Measurements from ENCODE around the gene NOL4L. TPM values are rescaled to one million over a fixed set of nuclear protein-coding genes. Genes with fewer than 3 reads are reported as not detected.

Gene NOL4L
- total RNA-seq, 4 donors from 2014 or later: 5.8 to 19.4 (median 12.8) TPM

DNA sequence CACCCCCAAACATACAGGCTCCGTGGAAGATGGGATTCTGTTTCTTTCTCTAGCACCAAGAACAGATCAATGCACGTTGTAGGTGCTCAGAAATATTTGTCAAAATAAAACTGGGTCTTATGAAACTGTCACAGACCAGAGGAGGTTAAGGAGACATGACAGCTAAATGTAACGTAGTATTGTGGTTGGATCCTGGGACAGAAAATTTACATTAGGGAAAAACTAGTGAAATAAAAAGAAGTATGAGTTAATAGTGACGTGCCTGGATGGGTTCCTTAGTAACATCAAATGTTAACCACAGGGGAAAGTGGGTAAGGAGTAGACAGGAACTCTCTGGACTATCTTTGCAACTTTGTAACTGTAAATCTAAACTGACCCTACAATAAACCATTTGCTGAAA lies 31.5 kb downstream of the NOL4L start:
- TF ChIP-seq EP300 (IDR thresholded peaks at IDR 0.05) (no peak), POLR2A (IDR thresholded peaks at IDR 0.05; ENCODE audit: low read depth) (no peak), POLR2AphosphoS5 (IDR thresholded peaks at IDR 0.05) (no peak)
- TF ChIP-seq, protein P1, sequence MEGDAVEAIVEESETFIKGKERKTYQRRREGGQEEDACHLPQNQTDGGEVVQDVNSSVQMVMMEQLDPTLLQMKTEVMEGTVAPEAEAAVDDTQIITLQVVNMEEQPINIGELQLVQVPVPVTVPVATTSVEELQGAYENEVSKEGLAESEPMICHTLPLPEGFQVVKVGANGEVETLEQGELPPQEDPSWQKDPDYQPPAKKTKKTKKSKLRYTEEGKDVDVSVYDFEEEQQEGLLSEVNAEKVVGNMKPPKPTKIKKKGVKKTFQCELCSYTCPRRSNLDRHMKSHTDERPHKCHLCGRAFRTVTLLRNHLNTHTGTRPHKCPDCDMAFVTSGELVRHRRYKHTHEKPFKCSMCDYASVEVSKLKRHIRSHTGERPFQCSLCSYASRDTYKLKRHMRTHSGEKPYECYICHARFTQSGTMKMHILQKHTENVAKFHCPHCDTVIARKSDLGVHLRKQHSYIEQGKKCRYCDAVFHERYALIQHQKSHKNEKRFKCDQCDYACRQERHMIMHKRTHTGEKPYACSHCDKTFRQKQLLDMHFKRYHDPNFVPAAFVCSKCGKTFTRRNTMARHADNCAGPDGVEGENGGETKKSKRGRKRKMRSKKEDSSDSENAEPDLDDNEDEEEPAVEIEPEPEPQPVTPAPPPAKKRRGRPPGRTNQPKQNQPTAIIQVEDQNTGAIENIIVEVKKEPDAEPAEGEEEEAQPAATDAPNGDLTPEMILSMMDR (IDR thresholded peaks at IDR 0.05): no peak
- intact Hi-C loops (cut with DNase I): no loop called here

DNA sequence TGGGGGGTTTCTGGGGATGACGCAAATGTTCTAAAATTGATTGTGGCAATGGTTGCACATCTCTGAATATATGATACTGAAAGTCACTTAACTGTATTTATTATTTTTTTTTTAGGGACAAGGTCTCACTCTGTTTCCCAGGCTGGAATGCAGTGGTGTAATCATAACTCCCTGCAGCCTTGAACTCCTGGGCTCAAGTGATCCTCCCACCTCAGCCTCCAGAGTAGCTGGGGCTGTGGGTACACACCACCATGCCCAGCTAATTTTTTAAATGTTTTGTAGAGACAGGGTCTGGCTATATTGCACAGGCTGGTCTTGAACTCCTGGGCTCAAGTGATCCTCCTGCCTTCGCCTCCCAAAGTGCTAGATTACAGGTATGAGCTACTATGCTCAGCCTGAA lies 33.4 kb downstream of the NOL4L start:
- intact Hi-C loops (cut with DNase I): no loop called here
- no peaks in the 10 kb centered on the region for H3K4me1 ChIP-seq
- DNase-seq (ENCODE audit: extremely low spot score): no peak
- H3K9me3 ChIP-seq: no peaks in the 10 kb centered on the region
- WGBS: 96% methylated on average over 2 of the region's 2 CpGs
- no peak overlapping the region for H3K27ac ChIP-seq (replicated peaks in 1 of 4)
- TF ChIP-seq POLR2AphosphoS5 (IDR thresholded peaks at IDR 0.05): no peak
- TF ChIP-seq, protein P1 (IDR thresholded peaks at IDR 0.05): no peak
- no peak for TF ChIP-seq EP300 (IDR thresholded peaks at IDR 0.05)
- no peak for TF ChIP-seq POLR2A (IDR thresholded peaks at IDR 0.05; ENCODE audit: low read depth)
- no peaks in the 10 kb centered on the region for H3K27me3 ChIP-seq
- H3K36me3 ChIP-seq: no peaks in the 10 kb centered on the region
- H3K4me3 ChIP-seq: no peak overlapping the region

More for the DNA sequence above, 31.5 kb downstream of the NOL4L start:
- Histone ChIP-seq H3K9me3 (no peaks in the 10 kb centered on the region), H3K27ac (replicated peaks in 1 of 4) (no peak overlapping the region), H3K27me3 (no peaks in the 10 kb centered on the region), H3K4me3 (no peak overlapping the region), H3K4me1 (no peaks in the 10 kb centered on the region), H3K36me3 (no peaks in the 10 kb centered on the region)
- WGBS: 93% methylated on average over 4 of the region's 4 CpGs
- no peak for DNase-seq (ENCODE audit: extremely low spot score)

DNA sequence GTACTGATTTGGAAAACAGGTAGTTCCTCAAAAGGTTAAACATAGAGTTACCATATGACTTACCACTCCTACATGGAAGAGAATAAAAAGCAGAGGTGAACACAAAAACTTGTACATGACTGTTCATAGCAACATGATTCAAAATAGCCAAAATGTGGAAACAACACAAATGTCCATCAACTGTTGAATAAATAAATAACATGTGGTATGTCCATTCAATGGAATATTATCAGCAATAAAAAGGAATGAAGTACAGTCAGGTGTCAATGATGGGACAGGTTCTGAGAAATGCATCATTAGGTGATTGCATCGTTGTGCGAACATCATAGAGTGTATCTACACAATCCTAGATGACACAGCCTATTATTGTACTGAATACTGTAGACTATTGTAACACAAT lies 35.3 kb downstream of the NOL4L start:
- TF ChIP-seq, protein P1 (IDR thresholded peaks at IDR 0.05): no peak
- no peak for TF ChIP-seq POLR2A (IDR thresholded peaks at IDR 0.05; ENCODE audit: low read depth)
- no peak for TF ChIP-seq POLR2AphosphoS5 (IDR thresholded peaks at IDR 0.05)
- no peak for TF ChIP-seq EP300 (IDR thresholded peaks at IDR 0.05)
- H3K4me3 ChIP-seq: no peak overlapping the region
- no peaks in the 10 kb centered on the region for H3K4me1 ChIP-seq
- no peaks in the 10 kb centered on the region for H3K27me3 ChIP-seq
- intact Hi-C loops (cut with DNase I): no loop called here
- no peak for DNase-seq (ENCODE audit: extremely low spot score)
- H3K9me3 ChIP-seq: no peaks in the 10 kb centered on the region
- whole genome bisulfite sequencing: 96% methylated on average over 2 of the region's 2 CpGs
- no peak overlapping the region for H3K27ac ChIP-seq (replicated peaks in 1 of 4)
- no peaks in the 10 kb centered on the region for H3K36me3 ChIP-seq

DNA sequence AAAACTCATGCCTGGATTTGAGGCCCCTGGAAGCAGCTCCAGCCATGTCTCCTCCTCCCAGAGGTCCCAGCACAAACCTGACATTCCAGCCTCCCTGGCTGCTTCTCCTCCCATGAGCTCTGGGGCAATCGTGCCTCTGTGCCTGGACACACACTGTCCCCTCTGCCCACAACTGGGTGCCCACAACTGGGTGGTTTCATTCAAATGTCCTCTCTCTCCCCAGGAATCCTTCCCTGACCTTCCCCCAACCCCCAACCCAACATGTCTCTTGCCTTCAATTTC lies 37.4 kb downstream of the NOL4L start:
- DNase-seq (ENCODE audit: extremely low spot score): no peak
- Histone ChIP-seq H3K27me3 (no peaks in the 10 kb centered on the region), H3K27ac (replicated peaks in 1 of 4) (no peak overlapping the region), H3K36me3 (no peaks in the 10 kb centered on the region), H3K9me3 (no peaks in the 10 kb centered on the region), H3K4me3 (no peak overlapping the region), H3K4me1 (no peaks in the 10 kb centered on the region)
- 83% methylated on average over 1 of the region's 1 CpG for WGBS
- TF ChIP-seq, protein P1 (IDR thresholded peaks at IDR 0.05): no peak
- intact Hi-C loops (cut with DNase I): no loop called here

DNA sequence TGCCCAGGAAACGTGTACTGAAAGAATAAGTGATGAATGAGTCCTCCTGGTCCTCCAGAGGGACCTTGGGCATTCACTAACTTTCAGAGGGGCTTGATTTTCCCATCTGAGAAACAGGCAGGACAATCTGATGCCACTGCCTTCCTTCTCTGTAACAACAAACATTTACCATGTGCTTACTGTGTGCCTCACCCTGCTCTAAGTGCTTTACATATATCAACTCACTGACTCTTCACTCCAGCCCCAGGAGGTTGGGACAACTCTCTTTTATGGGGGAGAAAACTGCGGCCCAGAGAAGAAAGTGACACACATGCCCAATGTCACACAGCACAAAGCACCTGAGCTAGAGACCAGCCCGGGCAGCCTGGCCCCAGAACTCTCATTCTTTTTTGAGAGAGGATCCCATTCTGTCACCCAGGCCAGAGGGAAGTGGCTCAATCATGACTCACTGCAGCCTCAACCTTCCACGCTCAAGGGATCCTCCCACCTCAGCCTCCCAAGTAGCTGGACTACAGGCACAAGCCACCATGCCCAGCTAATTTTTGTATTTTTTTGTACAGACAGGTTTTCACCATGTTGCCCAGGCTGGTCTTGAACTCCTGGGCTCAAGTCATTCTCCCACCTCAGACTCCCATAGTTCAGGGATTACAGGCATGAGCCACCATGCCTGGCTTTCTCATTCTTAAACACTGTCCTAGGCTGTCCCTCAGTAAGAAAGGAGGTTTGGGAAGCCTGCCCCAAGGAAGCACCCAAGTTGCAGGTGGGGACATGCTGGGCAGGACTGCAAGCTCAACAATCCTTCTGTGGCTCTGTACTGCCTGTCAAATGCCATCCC lies 38.0 kb downstream of the NOL4L start:
- WGBS: 80% methylated on average over 4 of the region's 4 CpGs
- H3K9me3 ChIP-seq: no peaks in the 10 kb centered on the region
- no peak overlapping the region for H3K4me3 ChIP-seq
- H3K36me3 ChIP-seq: no peaks in the 10 kb centered on the region
- no peaks in the 10 kb centered on the region for H3K4me1 ChIP-seq
- TF ChIP-seq EP300 (IDR thresholded peaks at IDR 0.05) (no peak), POLR2A (IDR thresholded peaks at IDR 0.05; ENCODE audit: low read depth) (no peak), POLR2AphosphoS5 (IDR thresholded peaks at IDR 0.05) (no peak)
- TF ChIP-seq, protein P1 (IDR thresholded peaks at IDR 0.05): no peak
- DNase-seq (ENCODE audit: extremely low spot score): no peak
- no peak overlapping the region for H3K27ac ChIP-seq (replicated peaks in 1 of 4)
- H3K27me3 ChIP-seq: no peaks in the 10 kb centered on the region
- intact Hi-C loops (cut with DNase I): no loop called here
